LNCAP (cell line): ENCODE measurements around the gene SLC11A1.

ENCODE experiments used
- CTCF ChIP-seq: fragments of 450-650 bp; IDR thresholded peaks from 2 replicates; pipeline ENCODE4 v1.5.1; 2017; ENCODE audit warnings: mild to moderate bottlenecking

Gene SLC11A1

DNA sequence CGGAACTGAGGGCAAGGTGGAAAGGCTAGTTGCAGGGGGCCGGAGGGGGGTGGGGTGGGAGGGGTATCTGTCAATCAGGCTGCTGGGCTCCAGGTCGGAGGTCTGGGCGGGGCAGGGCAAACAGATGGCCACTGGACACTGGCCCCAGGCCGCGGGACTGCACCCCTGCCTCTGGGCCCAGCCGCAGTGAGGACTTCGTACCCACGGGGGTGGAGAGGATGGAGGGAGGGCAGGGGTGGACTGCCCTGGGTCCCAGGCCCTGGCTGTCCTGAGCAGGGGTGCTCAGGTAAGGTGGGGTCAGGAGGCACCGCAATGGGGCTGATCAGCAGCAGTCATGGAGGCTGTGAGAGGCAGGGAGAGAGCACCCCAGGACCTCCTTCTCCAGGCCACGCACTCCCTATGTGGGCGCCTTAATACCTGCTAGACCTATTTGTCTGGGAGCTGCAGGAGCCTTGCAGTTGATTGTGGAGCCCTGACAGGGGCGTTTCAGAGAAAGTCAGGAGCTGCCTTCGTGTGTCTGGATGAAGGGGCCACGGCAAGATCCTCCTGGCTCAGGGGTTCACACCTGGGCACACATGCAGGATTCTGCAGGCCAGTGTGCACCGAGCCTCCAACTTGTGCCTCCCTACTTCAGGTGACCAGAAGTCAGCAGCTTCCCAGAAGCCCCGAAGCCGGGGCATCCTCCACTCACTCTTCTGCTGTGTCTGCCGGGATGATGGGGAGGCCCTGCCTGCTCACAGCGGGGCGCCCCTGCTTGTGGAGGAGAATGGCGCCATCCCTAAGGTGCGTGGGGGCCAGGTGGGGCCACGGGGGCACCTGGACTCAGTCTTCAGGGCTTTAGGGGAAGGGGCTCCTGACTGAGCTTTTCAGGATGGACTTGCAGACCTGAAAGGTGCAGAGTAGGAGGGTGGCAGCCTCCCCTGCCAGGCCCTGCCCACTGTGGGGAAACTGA lies 19.1 kb downstream of the SLC11A1 start:
- no peak for TF ChIP-seq CTCF

DNA sequence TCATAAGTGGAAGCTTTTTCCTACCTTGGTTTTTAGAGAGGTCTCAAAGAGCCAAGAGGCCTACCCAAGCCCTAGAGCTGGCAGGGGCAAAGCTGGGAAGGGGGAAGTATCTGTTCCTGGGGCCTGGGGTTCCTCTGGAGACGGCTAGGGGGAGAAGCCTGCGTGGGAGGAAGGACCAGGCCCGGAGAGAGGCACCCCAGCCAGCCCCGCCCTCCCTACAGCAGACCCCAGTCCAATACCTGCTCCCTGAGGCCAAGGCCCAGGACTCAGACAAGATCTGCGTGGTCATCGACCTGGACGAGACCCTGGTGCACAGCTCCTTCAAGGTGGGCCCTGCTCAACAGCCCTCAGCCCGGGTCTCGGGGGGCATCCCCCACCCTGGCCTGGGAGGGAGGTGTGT lies 19.8 kb downstream of the SLC11A1 start:
- no peak for TF ChIP-seq CTCF

DNA sequence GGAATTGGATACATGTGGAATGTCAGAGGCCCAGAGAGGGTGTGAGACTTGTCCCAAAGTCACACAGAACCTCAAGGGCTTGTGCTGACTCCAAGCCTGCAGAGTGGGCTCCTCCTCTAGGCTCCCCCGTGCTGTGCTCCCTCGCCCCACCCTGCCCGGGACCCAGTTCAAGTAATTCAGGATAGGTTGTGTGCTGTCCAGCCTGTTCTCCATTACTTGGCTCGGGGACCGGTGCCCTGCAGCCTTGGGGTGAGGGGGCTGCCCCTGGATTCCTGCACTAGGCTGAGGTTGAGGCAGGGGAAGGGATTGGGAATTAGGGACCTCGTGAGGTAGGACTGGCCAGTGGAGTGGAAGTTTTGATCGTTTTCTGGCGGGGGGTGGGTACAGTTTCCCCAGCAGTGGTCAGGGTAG lies 20.4 kb downstream of the SLC11A1 start:
- no peak for TF ChIP-seq CTCF

GRCh38 chr2:218402911-218403411 lies 20.9 kb downstream of the SLC11A1 start:
- no peak for TF ChIP-seq CTCF

DNA sequence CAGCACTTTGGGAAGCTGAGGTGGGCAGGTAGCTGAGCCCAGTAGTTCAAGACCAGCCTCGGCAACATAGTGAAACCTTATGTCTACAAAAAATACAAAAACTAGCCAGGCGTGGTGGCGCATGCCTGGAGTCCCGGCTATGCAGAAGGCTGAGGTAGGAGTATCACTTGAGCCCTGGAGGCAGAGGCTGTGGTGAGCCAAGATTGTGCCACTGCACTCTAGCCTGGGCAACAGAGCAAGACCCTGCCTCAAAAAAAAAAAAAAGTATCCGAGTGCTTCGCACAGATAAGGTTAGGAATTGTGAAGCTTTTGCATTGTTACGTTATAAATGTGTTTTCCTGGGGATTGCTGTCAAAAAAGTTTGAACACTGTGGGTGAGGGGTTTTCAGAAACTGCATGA lies 21.7 kb downstream of the SLC11A1 start:
- no peak for TF ChIP-seq CTCF

GRCh38 chr2:218404351-218405085 lies 22.4 kb downstream of the SLC11A1 start:
- TF ChIP-seq CTCF: no peak

DNA sequence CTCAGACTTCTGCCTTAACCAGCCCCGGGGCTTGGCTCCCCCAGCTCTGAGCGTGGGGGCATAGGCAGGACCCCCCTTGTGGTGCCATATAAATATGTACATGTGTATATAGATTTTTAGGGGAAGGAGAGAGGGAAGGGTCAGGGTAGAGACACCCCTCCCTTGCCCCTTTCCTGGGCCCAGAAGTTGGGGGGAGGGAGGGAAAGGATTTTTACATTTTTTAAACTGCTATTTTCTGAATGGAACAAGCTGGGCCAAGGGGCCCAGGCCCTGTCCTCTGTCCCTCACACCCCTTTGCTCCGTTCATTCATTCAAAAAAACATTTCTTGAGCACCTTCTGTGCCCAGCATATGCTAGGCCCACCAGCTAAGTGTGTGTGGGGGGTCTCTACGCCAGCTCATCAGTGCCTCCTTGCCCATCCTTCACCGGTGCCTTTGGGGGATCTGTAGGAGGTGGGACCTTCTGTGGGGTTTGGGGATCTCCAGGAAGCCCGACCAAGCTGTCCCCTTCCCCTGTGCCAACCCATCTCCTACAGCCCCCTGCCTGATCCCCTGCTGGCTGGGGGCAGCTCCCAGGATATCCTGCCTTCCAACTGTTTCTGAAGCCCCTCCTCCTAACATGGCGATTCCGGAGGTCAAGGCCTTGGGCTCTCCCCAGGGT lies 23.1 kb downstream of the SLC11A1 start:
- TF ChIP-seq CTCF: no peak
